HepG2 (cell line): ENCODE data around the gene C16orf89. TPM values are rescaled to one million over a fixed set of nuclear protein-coding genes. Genes with fewer than 3 reads are reported as not detected.

ENCODE experiments used
- AHR ChIP-seq: IDR thresholded peaks from 2 replicates; pipeline ENCODE4 v1.6.1; 2018; ENCODE audit warnings: missing genetic modification reagents, missing compliant biosample characterization
- CEBPZ ChIP-seq: IDR thresholded peaks from 2 replicates; pipeline ENCODE4 v1.6.1; 2012; ENCODE audit warnings: low read length, improper control_type of control experiment
- E2F1 ChIP-seq: sonication (generic); formaldehyde crosslinking; IDR thresholded peaks from 2 replicates; pipeline ENCODE4 v1.5.0; 2020; ENCODE audit warnings: missing genetic modification reagents
- PRMT3 ChIP-seq: sonication (generic); formaldehyde crosslinking; IDR thresholded peaks from 2 replicates; pipeline ENCODE4 v1.8.1; 2022; ENCODE audit warnings: low read depth, mild to moderate bottlenecking, moderate library complexity, missing genetic modification reagents, borderline replicate concordance
- REST ChIP-seq, 2 experiments: IDR thresholded peaks; 2 replicates each; pipeline ENCODE4 v1.6.1; 2011 to 2012; ENCODE audit warnings: low read length in 2 of 2, borderline replicate concordance in 1 of 2, low read depth in 1 of 2, mild to moderate bottlenecking in 1 of 2, moderate library complexity in 1 of 2
- RFX1 ChIP-seq: fragments of 450-650 bp; IDR thresholded peaks from 2 replicates; pipeline ENCODE4 v1.6.1; 2017
- SKI ChIP-seq: fragments of 450-650 bp; IDR thresholded peaks from one replicate; pipeline ENCODE4 v1.6.1; 2018; ENCODE audit warnings: mild to moderate bottlenecking; ENCODE audit not compliant: partially characterized antibody
- SNAI1 ChIP-seq: sonication (generic); formaldehyde crosslinking; IDR thresholded peaks from 2 replicates; pipeline ENCODE4 v1.5.0; 2020; ENCODE audit warnings: mild to moderate bottlenecking, missing genetic modification reagents, borderline replicate concordance
- TARDBP ChIP-seq: sonication (generic); formaldehyde crosslinking; IDR thresholded peaks from 2 replicates; pipeline ENCODE4 v1.8.0; 2022; ENCODE audit warnings: mild to moderate bottlenecking, missing genetic modification reagents
- THYN1 ChIP-seq: sonication (generic); formaldehyde crosslinking; IDR thresholded peaks from 2 replicates; pipeline ENCODE4 v1.8.1; 2023; ENCODE audit warnings: low read depth, mild to moderate bottlenecking, moderate library complexity, missing genetic modification reagents, borderline replicate concordance
- ZBTB42 ChIP-seq: sonication (generic); formaldehyde crosslinking; IDR thresholded peaks from 2 replicates; pipeline ENCODE4 v1.5.0; 2020; ENCODE audit warnings: mild to moderate bottlenecking, missing genetic modification reagents
- ZFYVE20 ChIP-seq: sonication (generic); formaldehyde crosslinking; IDR thresholded peaks from 2 replicates; pipeline ENCODE4 v1.8.0; 2023; ENCODE audit warnings: low read depth, mild to moderate bottlenecking, moderate library complexity, missing genetic modification reagents, borderline replicate concordance
- ZNF225 ChIP-seq: sonication (generic); formaldehyde crosslinking; IDR thresholded peaks from 2 replicates; pipeline ENCODE4 v1.4.0; 2020; ENCODE audit warnings: mild to moderate bottlenecking, missing genetic modification reagents
- ZNF263 ChIP-seq: sonication (generic); formaldehyde crosslinking; IDR thresholded peaks from 2 replicates; pipeline ENCODE4 v1.4.0; 2020; ENCODE audit warnings: missing genetic modification reagents
- ZNF512 ChIP-seq: sonication (generic); formaldehyde crosslinking; IDR thresholded peaks from 2 replicates; pipeline ENCODE4 v1.4.0; 2020; ENCODE audit warnings: mild to moderate bottlenecking, missing genetic modification reagents
- ZNF547 ChIP-seq: sonication (generic); formaldehyde crosslinking; IDR thresholded peaks from 2 replicates; pipeline ENCODE4 v1.5.1; 2020; ENCODE audit warnings: mild to moderate bottlenecking, missing genetic modification reagents
- ZNF556 ChIP-seq: sonication (generic); formaldehyde crosslinking; IDR thresholded peaks from 2 replicates; pipeline ENCODE4 v1.4.0; 2020; ENCODE audit warnings: mild to moderate bottlenecking, missing genetic modification reagents, borderline replicate concordance
- polyA plus RNA-seq, 8 experiments: library from polyadenylated mRNA; depleted of rRNA in 3 of 8; stranded (reverse) in 7 of 8; unstranded in 1 of 8; fragments of >200 nt; fragmentation: Illumina TruSeq in 4 of 8; extraction: Trizol in 4 of 8; gene quantifications; 2 replicates each; pipeline versions ENCODE4 v1.2.1 to v1.2.3, GENCODE V29; 2011 to 2016; ENCODE audit warnings: low read depth in 4 of 8, missing spikeins in 1 of 8, mixed read lengths in 1 of 8; ENCODE audit not compliant: insufficient read depth in 1 of 8
- total RNA-seq, 5 experiments: library from RNA; depleted of rRNA; stranded (reverse); fragments of >200 nt; fragmentation: Illumina TruSeq; extraction: Trizol; gene quantifications; 2 replicates each; pipeline ENCODE4 v1.2.3, GENCODE V29; 2016; ENCODE audit warnings: low read depth in 1 of 5

The C16orf89 gene
- total and polyA plus RNA-seq, 2 of the 13 experiments (the other 11 are each of a cell fraction or from before 2014, with no cell fraction given), result 1.9 to 3.4 TPM

- TF ChIP-seq E2F1 (CRISPR knock-in tag), result peak; percentile 50; the same call in 1 of the 2 replicates
- TF ChIP-seq REST (IDR thresholded peaks at IDR 0.05; ENCODE audit: borderline replicate concordance in 1 of 2, low read depth in 1 of 2, low read length in 2 of 2), result peak in 1 of 2 experiments; percentile 66; a peak in 2 of 4 replicates
- TF ChIP-seq PRMT3 (CRISPR knock-in tag), result peak; percentile 88; the same call in 1 of the 2 replicates
- TF ChIP-seq ZNF225 (CRISPR knock-in tag), result peak; percentile 99
- peak; percentile 80; the same call in 1 of the 2 replicates for TF ChIP-seq ZFYVE20 (CRISPR knock-in tag)
- no peak for TF ChIP-seq THYN1 (CRISPR knock-in tag)
- no peak; the same call in 1 of the 2 replicates for TF ChIP-seq ZNF512
- peak; percentile 80; the same call in 1 of the 2 replicates for TF ChIP-seq SNAI1 (CRISPR knock-in tag)
- peak; percentile 94 for TF ChIP-seq TARDBP (CRISPR knock-in tag)
- TF ChIP-seq SKI, result peak; percentile 2
- TF ChIP-seq ZNF547 (CRISPR knock-in tag), result peak; percentile 99
- TF ChIP-seq ZNF556 (CRISPR knock-in tag), result peak; percentile 90; the same call in 1 of the 2 replicates
- no peak for TF ChIP-seq ZBTB42 (CRISPR knock-in tag)
- peak; percentile 97; the same call in 1 of the 2 replicates for TF ChIP-seq AHR (CRISPR knock-in tag)
- TF ChIP-seq ZNF263 (CRISPR knock-in tag), result peak; percentile 87
- TF ChIP-seq RFX1, result no peak
- no peak for TF ChIP-seq CEBPZ
Measured at GRCh38 chr16:5071681-5072333, 6.1 kb upstream of the C16orf89 start, which contains the start of gene ALG1 (continued).
